OCI-LY3 (cell line): Measurements from ENCODE around the gene CFAP92.

Source experiments
- H2AFZ ChIP-seq: fragments of 200-600, 300-600 bp; shearing (Covaris generic); 2 replicates; pipeline ENCODE4 v1.6.0; 2014; ENCODE audit warnings: antibody characterized with exemption, low read depth, low read length
- H3K27ac ChIP-seq: fragments of 200-600, 300-600 bp; sonication (generic); 2 replicates; pipeline ENCODE4 v1.5.1; 2014; ENCODE audit warnings: mild to moderate bottlenecking, low read length, moderate library complexity, mixed read lengths
- H3K27me3 ChIP-seq: fragments of 200-600, 300-600 bp; sonication (generic); 2 replicates; pipeline ENCODE4 v1.6.1; 2014; ENCODE audit warnings: low read depth, low read length, mixed read lengths
- H3K36me3 ChIP-seq: fragments of 200-600, 300-600 bp; sonication (generic); replicated peaks from 2 replicates; pipeline ENCODE3; 2014; ENCODE audit warnings: low read depth, low read length, mixed read lengths
- H3K4me1 ChIP-seq: fragments of 300-600, 200-600 bp; sonication (generic); 2 replicates; pipeline ENCODE4 v1.6.1; 2014; ENCODE audit warnings: low read length, mixed read lengths
- H3K4me2 ChIP-seq: fragments of 200-600, 300-600 bp; sonication (generic); 2 replicates; pipeline ENCODE4 v1.6.1; 2014; ENCODE audit warnings: low read length, mixed read lengths
- H3K4me3 ChIP-seq: fragments of 300-600, 200-600 bp; sonication (generic); 2 replicates; pipeline ENCODE4 v1.5.1; 2014; ENCODE audit warnings: antibody characterized with exemption, mild to moderate bottlenecking, low read length, moderate library complexity
- H3K79me2 ChIP-seq: fragments of 300-600, 200-600 bp; shearing (Covaris generic); 2 replicates; pipeline ENCODE4 v1.6.1; 2014; ENCODE audit warnings: mild to moderate bottlenecking, low read length, mixed read lengths
- H3K9ac ChIP-seq: fragments of 300-600, 200-600 bp; shearing (Covaris generic); 2 replicates; pipeline ENCODE4 v1.6.0; 2014; ENCODE audit warnings: mild to moderate bottlenecking, low read length, moderate library complexity
- H3K9me3 ChIP-seq: fragments of 200-600, 300-600 bp; shearing (Covaris generic); 2 replicates; pipeline ENCODE4 v1.6.1; 2014; ENCODE audit warnings: low read length, mixed read lengths; ENCODE audit not compliant: insufficient read depth
- H4K20me1 ChIP-seq: fragments of 200-600, 300-600 bp; sonication (generic); 2 replicates; pipeline ENCODE4 v1.6.1; 2016; ENCODE audit warnings: low read length, mixed read lengths; ENCODE audit not compliant: insufficient read depth
- CTCF ChIP-seq: fragments of 200-600, 300-600 bp; sonication (generic); IDR thresholded peaks from 2 replicates; pipeline ENCODE4 v1.5.1; 2014; ENCODE audit warnings: antibody characterized with exemption, low read length, low read depth
- EZH2phosphoT487 ChIP-seq: fragments of 200-600 bp; shearing (Covaris generic); IDR thresholded peaks from 2 replicates; pipeline ENCODE4 v1.6.1; 2018; ENCODE audit warnings: antibody characterized with exemption, mixed run types, low read depth

The CFAP92 gene

GRCh38 chr3:128875556-128876120, 118.2 kb downstream of the CFAP92 start:
- TF ChIP-seq CTCF (peak; percentile 51), EZH2phosphoT487 (no peak)
- no peaks in the 10 kb centered on the region for H3K9me3 ChIP-seq
- no peak overlapping the region for H3K27ac ChIP-seq
- peaks cover 13% of the 10 kb centered on the region for H3K4me1 ChIP-seq
- peaks cover 29% of the 10 kb centered on the region for H3K79me2 ChIP-seq
- no peak overlapping the region for H3K4me3 ChIP-seq
- H3K27me3 ChIP-seq = no peaks in the 10 kb centered on the region
- no peak overlapping the region for H3K9ac ChIP-seq
- H2AFZ ChIP-seq = no peak overlapping the region
- no peak overlapping the region for H3K4me2 ChIP-seq
- H4K20me1 ChIP-seq = no peaks in the 10 kb centered on the region
- H3K36me3 ChIP-seq = peaks cover 4% of the 10 kb centered on the region

GRCh38 chr3:128874481-128875180, 119.2 kb downstream of the CFAP92 start:
- TF ChIP-seq EZH2phosphoT487 (no peak), CTCF (no peak)
- H3K4me3 ChIP-seq = no peak overlapping the region
- no peaks in the 10 kb centered on the region for H4K20me1 ChIP-seq
- H2AFZ ChIP-seq = no peak overlapping the region
- H3K9ac ChIP-seq = no peak overlapping the region
- peaks cover 7% of the 10 kb centered on the region; the same call in 1 of the 2 replicates for H3K4me1 ChIP-seq
- H3K27me3 ChIP-seq = no peaks in the 10 kb centered on the region
- H3K79me2 ChIP-seq = peaks cover 19% of the 10 kb centered on the region
- H3K4me2 ChIP-seq = no peak overlapping the region
- H3K27ac ChIP-seq = no peak overlapping the region
- H3K36me3 ChIP-seq = peaks cover 4% of the 10 kb centered on the region
- no peaks in the 10 kb centered on the region for H3K9me3 ChIP-seq

GRCh38 chr3:128873244-128874022, 120.4 kb downstream of the CFAP92 start:
- Histone ChIP-seq H3K4me2 (no peak overlapping the region), H3K4me3 (no peak overlapping the region), H3K27me3 (no peaks in the 10 kb centered on the region), H4K20me1 (no peaks in the 10 kb centered on the region), H3K9ac (no peak overlapping the region), H3K4me1 (peaks cover 6% of the 10 kb centered on the region; the same call in 1 of the 2 replicates), H3K79me2 (peaks cover 8% of the 10 kb centered on the region), H3K9me3 (no peaks in the 10 kb centered on the region), H2AFZ (no peak overlapping the region), H3K27ac (no peak overlapping the region), H3K36me3 (peaks cover 4% of the 10 kb centered on the region)
- TF ChIP-seq EZH2phosphoT487 = no peak
- no peak for TF ChIP-seq CTCF

GRCh38 chr3:128872744-128873143, 121.1 kb downstream of the CFAP92 start:
- peaks cover 4% of the 10 kb centered on the region for H3K36me3 ChIP-seq
- H3K9ac ChIP-seq = no peak overlapping the region
- no peak overlapping the region for H3K4me3 ChIP-seq
- TF ChIP-seq CTCF = no peak
- TF ChIP-seq EZH2phosphoT487 = no peak
- H3K27me3 ChIP-seq = no peaks in the 10 kb centered on the region
- H3K9me3 ChIP-seq = no peaks in the 10 kb centered on the region
- H2AFZ ChIP-seq = no peak overlapping the region
- peaks cover 1% of the 10 kb centered on the region for H3K79me2 ChIP-seq
- no peaks in the 10 kb centered on the region for H4K20me1 ChIP-seq
- no peaks in the 10 kb centered on the region for H3K4me1 ChIP-seq
- H3K4me2 ChIP-seq = no peak overlapping the region
- H3K27ac ChIP-seq = no peak overlapping the region
